ENCODE results near the gene ACBD7.

GRCh38 chr10:15097011-15097812, 8.6 kb upstream of the ACBD7 start, which contains the start of gene RPP38:
- TF ChIP-seq CTCF (IDR thresholded peaks at IDR 0.05) (no peak), POLR2A (IDR thresholded peaks at IDR 0.05) (peak; percentile 77 to 82)
